HG02943 (cell line): ENCODE measurements around the gene MRPL22.
"Not testable (repeated sequence)": the region's sequence is repeated elsewhere in the genome, so short reads cannot be mapped to it uniquely, and the experiment has no call there.

Experiments used
- ATAC-seq: cut with Tn5 transposase; IDR thresholded peaks from one replicate; pipeline ENCODE4 v1.9.1; 2021; ENCODE audit warnings: mild to moderate bottlenecking, low read depth, moderate library complexity; ENCODE audit not compliant: unreplicated experiment

MRPL22 gene

DNA sequence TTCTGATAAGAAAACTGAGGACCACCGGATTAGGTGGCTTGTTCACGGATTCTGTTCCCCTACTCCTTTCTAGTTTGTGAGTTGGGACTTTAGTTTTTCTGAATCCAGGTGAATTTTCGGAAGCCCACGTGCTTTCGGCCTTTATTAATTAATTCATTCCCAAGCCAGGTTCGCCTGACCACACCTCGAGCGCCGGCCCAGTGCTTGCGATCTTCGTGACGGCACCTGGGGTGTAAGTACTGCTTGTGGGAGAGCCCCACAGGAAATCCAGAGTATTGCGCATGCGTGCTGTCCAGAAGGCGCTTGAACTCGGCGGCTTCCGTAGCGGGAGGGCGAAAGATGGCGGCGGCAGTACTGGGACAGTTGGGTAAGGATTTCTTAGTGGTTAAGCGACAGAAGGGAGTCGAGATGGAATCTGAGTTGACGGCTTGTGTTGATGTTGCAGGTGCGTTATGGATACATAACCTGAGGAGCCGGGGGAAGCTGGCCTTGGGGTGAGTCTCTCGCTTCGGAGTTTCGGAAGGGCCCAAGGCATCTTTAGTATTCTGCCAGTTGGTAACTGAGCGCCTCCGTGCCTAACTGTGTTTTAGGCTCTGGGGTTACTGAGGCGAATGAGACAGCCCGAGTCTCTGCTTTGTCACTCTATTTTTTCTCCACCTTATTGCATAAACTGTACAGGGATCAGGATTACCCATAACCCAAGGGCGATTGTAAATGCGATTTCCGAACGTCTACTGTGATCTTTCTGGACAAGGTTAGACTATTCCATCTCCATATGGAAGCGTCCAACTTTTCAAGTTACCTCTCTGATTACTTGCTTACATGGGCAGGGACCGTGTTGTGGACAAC lies at the start of gene MRPL22:
TSS of gene MRPL22 (plus strand) at position 302 of the 849 bp plus-strand sequence. CDS start at position 340, 38 bp downstream.
- ATAC-seq = peak; percentile 60

GRCh38 chr5:154892369-154892771 lies 48.5 kb upstream of the MRPL22 start:
- no peak for ATAC-seq

- ATAC-seq = no peak
These were observed 47.5 kb upstream of the MRPL22 start for GRCh38 chr5:154893381-154893780.

DNA sequence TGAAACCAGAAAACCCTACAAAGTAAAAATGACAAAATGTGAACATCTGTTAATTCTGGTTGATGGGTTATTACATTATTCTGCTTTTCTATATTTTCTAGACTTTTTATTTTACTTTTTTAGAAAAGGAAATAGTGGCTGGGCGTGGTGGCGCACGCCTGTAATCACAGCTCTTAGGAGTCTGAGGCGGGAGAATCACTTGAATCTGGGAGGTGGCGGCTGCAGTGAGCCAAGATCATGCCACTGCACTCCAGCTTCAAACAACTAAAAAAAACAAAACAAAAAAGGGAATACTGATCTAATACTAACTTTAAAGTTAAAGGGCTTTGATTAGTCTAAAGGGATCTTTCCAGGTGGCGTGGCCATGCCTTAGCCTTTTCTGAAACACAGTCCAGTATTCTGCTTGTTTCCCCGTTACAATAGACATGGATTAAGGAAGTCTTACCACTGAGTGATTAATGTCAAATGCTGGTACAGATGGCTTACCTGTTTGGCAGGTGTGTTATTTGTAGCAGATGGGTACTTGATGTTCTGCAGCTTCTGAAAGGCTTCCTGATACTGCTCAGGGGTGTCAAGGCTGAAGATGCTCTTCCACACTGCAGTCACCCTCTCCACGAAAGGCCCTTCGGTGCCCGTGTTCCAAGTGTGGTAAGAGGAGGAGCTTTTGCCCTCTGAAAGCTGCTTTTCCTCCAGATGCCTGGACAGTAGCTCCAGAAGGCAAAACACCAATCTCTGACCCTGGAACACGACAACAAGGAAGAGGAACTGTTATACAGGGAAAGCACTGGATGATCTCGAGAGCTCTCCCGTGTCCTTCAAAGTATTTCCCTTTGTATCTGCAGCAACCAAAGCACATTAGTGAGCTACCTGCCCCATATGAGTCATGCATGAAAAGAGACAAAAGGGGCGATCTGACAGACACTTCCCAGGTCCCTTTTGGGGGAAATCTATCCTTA lies 45.0 kb upstream of the MRPL22 start:
- no peak for ATAC-seq

DNA sequence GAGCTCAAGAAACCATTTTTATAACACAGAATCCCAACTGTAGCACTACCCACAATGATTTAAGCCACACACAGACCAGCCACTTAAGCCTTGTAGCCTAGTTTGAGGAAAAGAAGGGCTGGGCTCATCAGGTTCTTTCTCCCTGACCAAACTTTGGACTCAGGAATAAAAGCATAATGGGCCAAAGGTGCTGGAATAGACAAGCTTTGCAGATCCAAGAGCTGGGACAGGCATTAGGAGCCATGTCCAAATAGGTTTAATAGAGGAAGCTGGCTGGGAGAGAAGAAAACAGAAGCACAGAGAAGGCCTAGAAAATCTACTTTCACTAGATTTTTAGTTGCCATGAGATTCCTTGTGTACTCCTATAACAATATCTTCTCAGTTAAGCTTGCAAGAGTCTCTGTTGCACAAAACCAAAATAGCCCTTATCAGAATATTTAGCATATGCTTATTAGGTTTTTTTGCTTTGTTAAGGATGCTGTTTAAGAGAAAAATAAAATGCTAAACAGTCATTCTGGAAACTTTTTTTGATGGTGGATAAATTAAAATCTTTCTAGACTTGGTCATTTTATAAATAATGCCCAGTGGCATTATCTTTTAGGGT lies 44.2 kb upstream of the MRPL22 start:
- ATAC-seq = no peak

GRCh38 chr5:154898210-154898609 lies 42.7 kb upstream of the MRPL22 start:
- ATAC-seq = no peak

DNA sequence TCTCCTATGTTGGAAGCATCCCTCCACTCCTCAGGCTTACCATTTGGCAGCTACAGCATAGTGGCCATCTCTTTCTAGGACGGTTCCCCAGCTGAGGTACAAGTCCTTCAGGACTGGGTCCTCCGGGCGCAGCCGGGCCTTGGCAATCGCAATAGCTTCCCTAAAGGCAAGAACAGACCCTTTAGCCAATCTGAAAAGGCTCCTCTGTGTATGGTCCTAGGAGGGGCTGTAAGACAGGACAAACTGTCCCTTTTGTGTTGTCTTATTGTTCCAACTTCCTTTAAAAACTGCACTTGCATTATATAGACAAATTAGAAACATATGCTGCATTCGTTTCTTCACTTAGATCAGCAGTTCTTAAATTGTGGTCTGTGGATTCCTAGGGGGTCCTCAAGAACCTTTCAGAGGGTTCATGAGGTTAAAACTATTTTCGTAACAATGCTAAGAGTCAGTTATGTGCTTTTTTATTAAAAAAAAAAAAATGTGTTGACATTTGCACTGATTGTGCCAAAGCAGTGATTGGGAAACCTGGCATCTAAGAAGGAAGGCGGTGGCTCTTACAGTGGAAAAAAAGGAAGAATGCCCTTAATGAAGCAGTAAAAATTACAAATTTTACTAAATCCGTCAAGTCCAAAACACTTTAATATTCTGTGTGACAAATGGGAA lies 41.6 kb upstream of the MRPL22 start:
- no peak for ATAC-seq

DNA sequence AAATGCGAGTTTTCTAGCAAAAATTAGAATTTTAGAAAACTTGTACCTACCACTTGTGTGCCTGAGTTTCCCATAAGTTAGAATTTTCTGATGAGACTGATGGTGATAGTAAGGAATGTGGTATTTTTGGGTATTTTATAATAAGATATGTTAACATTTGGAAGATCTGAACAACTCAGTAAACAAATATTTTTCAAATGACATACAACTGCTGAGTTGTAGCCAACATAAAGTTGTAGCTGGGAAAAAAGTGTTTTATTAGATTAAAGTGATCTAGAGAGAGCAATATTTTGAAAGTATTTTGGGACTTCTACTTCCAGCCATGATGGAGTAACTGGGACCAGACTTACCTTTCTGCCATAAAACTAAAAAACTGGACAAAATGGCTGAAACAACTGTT lies 40.8 kb upstream of the MRPL22 start:
- ATAC-seq = no peak

GRCh38 chr5:154901276-154901675 lies 39.6 kb upstream of the MRPL22 start:
- ATAC-seq = no peak

DNA sequence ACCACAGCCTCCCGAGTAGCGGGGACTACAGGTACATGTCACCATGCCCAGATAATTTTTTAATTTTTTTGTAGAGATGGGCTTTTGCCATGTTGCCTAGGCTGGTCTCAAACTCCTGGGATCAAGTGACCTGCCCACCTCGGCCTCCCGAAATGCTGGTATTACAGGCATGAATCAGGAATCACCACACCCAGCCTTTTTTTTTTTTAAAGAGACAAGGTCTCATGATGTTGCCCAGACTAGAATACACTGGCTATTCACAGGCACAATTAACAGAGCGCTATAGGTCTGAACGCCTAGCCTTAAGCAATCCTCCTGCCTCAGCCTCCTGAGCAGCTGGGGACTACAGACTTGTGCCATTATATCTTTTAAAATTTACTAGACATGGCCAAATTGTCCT lies 39.0 kb upstream of the MRPL22 start:
- no peak for ATAC-seq

GRCh38 chr5:154905601-154906000 lies 35.3 kb upstream of the MRPL22 start:
- ATAC-seq = not testable (repeated sequence)

DNA sequence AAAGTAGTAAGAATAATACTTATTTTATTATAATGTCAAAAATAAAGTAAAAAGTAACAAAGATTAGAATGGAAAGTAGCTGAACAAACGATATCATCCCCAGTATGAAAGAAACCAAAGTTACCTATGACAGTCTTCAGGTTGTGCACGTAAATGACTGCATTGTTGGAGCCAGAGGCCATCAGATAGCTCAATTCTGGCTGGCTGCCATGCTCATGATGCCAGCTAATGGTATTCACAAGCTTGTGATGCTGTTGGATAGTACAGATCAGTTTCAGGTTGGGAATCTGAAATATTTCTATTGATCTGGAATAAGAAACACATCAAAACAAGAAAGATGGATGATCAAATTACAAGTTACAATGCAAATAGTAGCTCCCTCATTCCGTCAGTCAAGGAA lies 24.0 kb upstream of the MRPL22 start:
- no peak for ATAC-seq

DNA sequence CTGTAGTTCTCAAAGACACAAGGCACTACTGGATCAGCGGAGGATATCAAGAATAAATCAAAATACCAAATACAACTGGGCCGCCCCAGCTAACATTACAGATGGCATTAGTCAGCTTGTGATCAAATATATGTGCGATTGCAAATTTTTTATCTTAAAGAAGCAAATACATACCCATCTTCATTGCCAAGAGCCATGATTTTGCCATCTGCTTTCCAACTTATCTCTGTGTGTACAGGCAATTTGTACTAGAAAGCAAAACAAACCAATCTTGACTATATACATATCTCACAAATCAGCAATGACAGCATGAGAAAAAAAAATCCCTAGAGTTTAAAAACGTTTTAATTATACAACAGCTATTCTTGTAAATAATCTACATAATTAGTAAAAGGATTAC lies 23.1 kb upstream of the MRPL22 start:
- ATAC-seq = no peak

DNA sequence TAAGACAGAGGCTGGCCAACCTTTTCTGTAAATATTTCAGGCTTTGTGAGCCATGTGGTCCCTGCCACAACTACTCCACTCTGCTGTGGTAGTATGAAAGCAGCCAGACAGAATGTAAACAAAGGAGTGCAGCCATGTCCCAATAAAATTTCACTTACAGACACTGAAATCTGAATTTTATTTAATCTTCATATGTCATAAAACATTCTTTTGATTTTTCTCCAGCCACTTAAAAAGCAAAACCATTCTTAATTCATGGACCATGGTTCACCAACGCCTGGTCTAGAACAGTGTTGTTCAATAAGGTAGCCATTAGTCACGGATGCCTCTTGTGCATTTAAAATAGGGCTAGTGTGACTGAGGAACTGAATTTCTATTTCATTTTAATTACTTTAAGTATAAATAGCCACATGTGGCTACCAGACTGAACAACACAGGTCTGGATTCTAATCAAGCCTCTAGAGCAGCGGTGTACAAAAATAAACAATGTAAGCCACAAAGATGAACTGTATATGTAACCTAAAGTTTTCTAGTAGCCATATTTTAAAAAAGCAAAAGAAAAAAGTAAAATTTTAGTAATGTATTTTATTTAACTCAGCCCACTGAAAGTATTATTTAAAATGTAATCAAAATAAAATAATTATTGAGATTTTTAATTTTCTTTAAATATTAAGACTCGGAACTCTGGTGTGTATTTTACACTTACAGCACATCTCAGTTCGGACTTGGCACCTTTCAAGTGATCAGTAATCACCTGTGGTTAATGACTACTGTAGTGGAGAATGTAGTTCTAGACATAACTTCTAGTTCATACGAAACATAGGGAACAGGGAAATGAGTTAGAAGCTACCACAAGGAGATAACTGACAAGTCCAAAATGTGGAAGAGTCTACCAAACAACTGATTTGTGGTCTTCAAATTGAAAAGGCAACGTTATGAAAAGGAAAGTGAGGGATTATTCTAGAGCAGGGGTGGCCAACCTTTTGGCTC lies 17.1 kb upstream of the MRPL22 start:
- no peak for ATAC-seq

GRCh38 chr5:154933537-154933936 lies 7.3 kb upstream of the MRPL22 start:
- ATAC-seq = no peak

GRCh38 chr5:154934881-154935280 lies 6.0 kb upstream of the MRPL22 start:
- no peak for ATAC-seq

- no peak for ATAC-seq
These were observed 3.6 kb upstream of the MRPL22 start for GRCh38 chr5:154937186-154937717.

GRCh38 chr5:154937718-154938466 lies 3.0 kb upstream of the MRPL22 start, which contains the start of gene GEMIN5:
GEMIN5 (minus strand) TSS chr5:154938211; CDS start chr5:154938133, 78 bp downstream.
- peak; percentile 82 for ATAC-seq
